Measurements from ENCODE around the gene PLEKHB1. TPM values are rescaled to one million over a fixed set of nuclear protein-coding genes. Genes with fewer than 3 reads are reported as not detected.

The PLEKHB1 gene
- total RNA-seq: not detected in 2 replicates

GRCh38 chr11:73645972-73646631 is at the start of gene PLEKHB1:
Gene PLEKHB1 (plus strand): TSS chr11:73646581. CDS start chr11:73646609, 28 bp downstream.

GRCh38 chr11:73597956-73598718 is 48.2 kb upstream of the PLEKHB1 start, which contains the start of gene FAM168A:
Gene FAM168A (minus strand): TSS chr11:73598112. CDS start chr11:73468474, 129,638 bp downstream.

Other genes starting within 250 kb of the PLEKHB1 start
- gene FAM168A, start 48.5 kb upstream of the PLEKHB1 start, total RNA-seq: 9.6 and 14.1 TPM in 2 replicates
- 118 and 188 TPM in 2 replicates for gene RAB6A, start 114.5 kb downstream of the PLEKHB1 start, total RNA-seq
- gene MRPL48, start 141.3 kb downstream of the PLEKHB1 start, total RNA-seq: 54.0 and 67.7 TPM in 2 replicates
- 71.3 and 117 TPM in 2 replicates for gene COA4, start 230.3 kb downstream of the PLEKHB1 start, total RNA-seq
- gene PAAF1, start 230.4 kb downstream of the PLEKHB1 start, total RNA-seq: 8.3 and 19.6 TPM in 2 replicates